ENCODE data around the gene AKT2. TPM values are rescaled to one million over a fixed set of nuclear protein-coding genes. Genes with fewer than 3 reads are reported as not detected.

AKT2 gene
- total RNA-seq, 1 donor from 2014 or later = 38.6 TPM

GRCh38 chr19:40274585-40275544 is 10.3 kb downstream of the AKT2 start:
- no peak for DNase-seq (ENCODE audit: extremely low read depth, low read depth, low spot score)

- no peak for DNase-seq (ENCODE audit: extremely low read depth, low read depth, low spot score)
Measured at GRCh38 chr19:40273469-40274360, 11.4 kb downstream of the AKT2 start.

GRCh38 chr19:40272261-40272660 is 12.9 kb downstream of the AKT2 start:
- DNase-seq (ENCODE audit: extremely low read depth, low read depth, low spot score) = no peak

GRCh38 chr19:40271706-40272105 is 13.4 kb downstream of the AKT2 start:
- DNase-seq (ENCODE audit: extremely low read depth, low read depth, low spot score) = no peak

- DNase-seq (ENCODE audit: extremely low read depth, low read depth, low spot score) = no peak
Measured at GRCh38 chr19:40270362-40271089, 14.6 kb downstream of the AKT2 start.

GRCh38 chr19:40269216-40269940 is 15.8 kb downstream of the AKT2 start:
- DNase-seq (ENCODE audit: extremely low read depth, low read depth, low spot score) = no peak

- no peak for DNase-seq (ENCODE audit: extremely low read depth, low read depth, low spot score)
Measured at GRCh38 chr19:40267601-40267997, 17.5 kb downstream of the AKT2 start.

GRCh38 chr19:40266912-40267600 is 18.1 kb downstream of the AKT2 start:
- DNase-seq (ENCODE audit: extremely low read depth, low read depth, low spot score) = no peak

- no peak for DNase-seq (ENCODE audit: extremely low read depth, low read depth, low spot score)
Measured at GRCh38 chr19:40266119-40266518, 19.0 kb downstream of the AKT2 start.

GRCh38 chr19:40265763-40266099 is 19.4 kb downstream of the AKT2 start:
- DNase-seq (ENCODE audit: extremely low read depth, low read depth, low spot score) = no peak

- no peak for DNase-seq (ENCODE audit: extremely low read depth, low read depth, low spot score)
Measured at GRCh38 chr19:40265055-40265762, 19.9 kb downstream of the AKT2 start.

GRCh38 chr19:40264314-40265054 is 20.7 kb downstream of the AKT2 start:
- DNase-seq (ENCODE audit: extremely low read depth, low read depth, low spot score) = no peak

- DNase-seq (ENCODE audit: extremely low read depth, low read depth, low spot score) = no peak
Measured at GRCh38 chr19:40263440-40264313, 21.5 kb downstream of the AKT2 start.

- DNase-seq (ENCODE audit: extremely low read depth, low read depth, low spot score) = no peak
Measured at GRCh38 chr19:40262422-40262821, 22.7 kb downstream of the AKT2 start.

- DNase-seq (ENCODE audit: extremely low read depth, low read depth, low spot score) = no peak
Measured at GRCh38 chr19:40261631-40262030, 23.5 kb downstream of the AKT2 start.

- DNase-seq (ENCODE audit: extremely low read depth, low read depth, low spot score) = no peak
Measured at GRCh38 chr19:40257096-40257517, 28.0 kb downstream of the AKT2 start.

GRCh38 chr19:40256512-40256911 is 28.6 kb downstream of the AKT2 start:
- DNase-seq (ENCODE audit: extremely low read depth, low read depth, low spot score) = no peak

Measured in glomerular endothelial cell (primary cell).